ENCODE measurements around the gene BMP5.
A peak's percentile ranks its signal among the peaks of the same experiment; 100 is the strongest.

The BMP5 gene

DNA sequence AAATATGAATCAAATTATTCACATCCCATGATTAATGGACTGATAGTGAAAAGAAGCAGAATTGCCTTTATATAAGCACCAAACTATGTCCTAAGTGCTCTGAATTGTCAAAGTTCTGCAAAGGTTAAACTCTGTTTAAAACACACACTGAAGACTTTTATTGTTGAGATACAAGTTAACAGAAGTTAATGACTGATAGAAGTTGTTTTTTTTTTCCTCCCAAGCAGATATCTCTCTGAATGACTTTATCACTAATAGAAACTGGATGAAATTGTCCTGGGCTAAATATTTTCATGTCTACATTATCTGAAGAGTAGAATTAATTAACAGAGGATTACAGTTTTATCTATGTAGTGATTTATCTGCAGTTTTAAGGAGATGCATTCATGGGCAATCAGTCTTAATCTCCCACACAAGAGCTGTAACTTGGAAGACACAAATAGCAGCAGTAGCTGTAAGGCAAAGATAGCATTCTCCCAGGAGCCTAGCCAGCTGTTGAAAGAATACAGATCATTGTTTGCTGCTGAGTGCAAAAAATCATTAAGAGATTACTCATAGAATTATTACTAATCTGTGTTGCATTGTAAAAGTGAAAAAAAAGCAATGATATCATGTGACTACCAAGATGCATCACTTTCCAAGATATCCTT lies 49.9 kb downstream of the BMP5 start:
- TF ChIP-seq RAD21 (IDR thresholded peaks at IDR 0.05; ENCODE audit: low read depth) (no peak), CEBPB (IDR thresholded peaks at IDR 0.05) (no peak), TAF1 (IDR thresholded peaks at IDR 0.05; ENCODE audit: low read depth) (no peak), TEAD4 (IDR thresholded peaks at IDR 0.05) (no peak)
- TF ChIP-seq, protein P1, sequence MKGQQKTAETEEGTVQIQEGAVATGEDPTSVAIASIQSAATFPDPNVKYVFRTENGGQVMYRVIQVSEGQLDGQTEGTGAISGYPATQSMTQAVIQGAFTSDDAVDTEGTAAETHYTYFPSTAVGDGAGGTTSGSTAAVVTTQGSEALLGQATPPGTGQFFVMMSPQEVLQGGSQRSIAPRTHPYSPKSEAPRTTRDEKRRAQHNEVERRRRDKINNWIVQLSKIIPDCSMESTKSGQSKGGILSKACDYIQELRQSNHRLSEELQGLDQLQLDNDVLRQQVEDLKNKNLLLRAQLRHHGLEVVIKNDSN (IDR thresholded peaks at IDR 0.05), result 0 out of 2 replicates have a peak, but pooled peaks have one; percentile 31
- TF ChIP-seq, protein P2, sequence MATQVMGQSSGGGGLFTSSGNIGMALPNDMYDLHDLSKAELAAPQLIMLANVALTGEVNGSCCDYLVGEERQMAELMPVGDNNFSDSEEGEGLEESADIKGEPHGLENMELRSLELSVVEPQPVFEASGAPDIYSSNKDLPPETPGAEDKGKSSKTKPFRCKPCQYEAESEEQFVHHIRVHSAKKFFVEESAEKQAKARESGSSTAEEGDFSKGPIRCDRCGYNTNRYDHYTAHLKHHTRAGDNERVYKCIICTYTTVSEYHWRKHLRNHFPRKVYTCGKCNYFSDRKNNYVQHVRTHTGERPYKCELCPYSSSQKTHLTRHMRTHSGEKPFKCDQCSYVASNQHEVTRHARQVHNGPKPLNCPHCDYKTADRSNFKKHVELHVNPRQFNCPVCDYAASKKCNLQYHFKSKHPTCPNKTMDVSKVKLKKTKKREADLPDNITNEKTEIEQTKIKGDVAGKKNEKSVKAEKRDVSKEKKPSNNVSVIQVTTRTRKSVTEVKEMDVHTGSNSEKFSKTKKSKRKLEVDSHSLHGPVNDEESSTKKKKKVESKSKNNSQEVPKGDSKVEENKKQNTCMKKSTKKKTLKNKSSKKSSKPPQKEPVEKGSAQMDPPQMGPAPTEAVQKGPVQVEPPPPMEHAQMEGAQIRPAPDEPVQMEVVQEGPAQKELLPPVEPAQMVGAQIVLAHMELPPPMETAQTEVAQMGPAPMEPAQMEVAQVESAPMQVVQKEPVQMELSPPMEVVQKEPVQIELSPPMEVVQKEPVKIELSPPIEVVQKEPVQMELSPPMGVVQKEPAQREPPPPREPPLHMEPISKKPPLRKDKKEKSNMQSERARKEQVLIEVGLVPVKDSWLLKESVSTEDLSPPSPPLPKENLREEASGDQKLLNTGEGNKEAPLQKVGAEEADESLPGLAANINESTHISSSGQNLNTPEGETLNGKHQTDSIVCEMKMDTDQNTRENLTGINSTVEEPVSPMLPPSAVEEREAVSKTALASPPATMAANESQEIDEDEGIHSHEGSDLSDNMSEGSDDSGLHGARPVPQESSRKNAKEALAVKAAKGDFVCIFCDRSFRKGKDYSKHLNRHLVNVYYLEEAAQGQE (IDR thresholded peaks at IDR 0.05; ENCODE audit: low read depth), result no peak

GRCh38 chr6:55822815-55823214 lies 52.6 kb downstream of the BMP5 start:
- TF ChIP-seq, protein P1 (IDR thresholded peaks at IDR 0.05), result no peak
- TF ChIP-seq, protein P2 (IDR thresholded peaks at IDR 0.05; ENCODE audit: low read depth), result no peak
- TF ChIP-seq FOXM1 (IDR thresholded peaks at IDR 0.05; ENCODE audit: borderline replicate concordance, low read depth) (no peak), TCF12 (IDR thresholded peaks at IDR 0.05; ENCODE audit: low read depth) (no peak), YY1 (IDR thresholded peaks at IDR 0.05; ENCODE audit: low read depth) (no peak), RAD21 (IDR thresholded peaks at IDR 0.05; ENCODE audit: low read depth) (no peak), CREB1 (IDR thresholded peaks at IDR 0.05; ENCODE audit: low read depth) (no peak), NFIC (IDR thresholded peaks at IDR 0.05) (no peak), MAX (IDR thresholded peaks at IDR 0.05) (no peak), ZBTB7A (IDR thresholded peaks at IDR 0.05; ENCODE audit: low read depth) (no peak), EP300 (IDR thresholded peaks at IDR 0.05; ENCODE audit: borderline replicate concordance) (no peak), TAF1 (IDR thresholded peaks at IDR 0.05; ENCODE audit: low read depth) (no peak), TEAD4 (IDR thresholded peaks at IDR 0.05) (no peak), CEBPB (IDR thresholded peaks at IDR 0.05) (no peak), EGR1 (IDR thresholded peaks at IDR 0.05) (no peak)

- TF ChIP-seq CREB1 (IDR thresholded peaks at IDR 0.05; ENCODE audit: low read depth) (no peak), CEBPB (IDR thresholded peaks at IDR 0.05) (no peak), TAF1 (IDR thresholded peaks at IDR 0.05; ENCODE audit: low read depth) (no peak), EP300 (IDR thresholded peaks at IDR 0.05; ENCODE audit: borderline replicate concordance) (no peak), TEAD4 (IDR thresholded peaks at IDR 0.05) (no peak), MAX (IDR thresholded peaks at IDR 0.05) (no peak), RAD21 (IDR thresholded peaks at IDR 0.05; ENCODE audit: low read depth) (no peak), FOXM1 (IDR thresholded peaks at IDR 0.05; ENCODE audit: borderline replicate concordance, low read depth) (no peak), EGR1 (IDR thresholded peaks at IDR 0.05) (no peak), TCF12 (IDR thresholded peaks at IDR 0.05; ENCODE audit: low read depth) (no peak), NFIC (IDR thresholded peaks at IDR 0.05) (no peak), YY1 (IDR thresholded peaks at IDR 0.05; ENCODE audit: low read depth) (no peak)
- TF ChIP-seq, protein P1 (IDR thresholded peaks at IDR 0.05), result no peak
- TF ChIP-seq, protein P2 (IDR thresholded peaks at IDR 0.05; ENCODE audit: low read depth), result no peak
These were observed 53.4 kb downstream of the BMP5 start for GRCh38 chr6:55822005-55822404.

DNA sequence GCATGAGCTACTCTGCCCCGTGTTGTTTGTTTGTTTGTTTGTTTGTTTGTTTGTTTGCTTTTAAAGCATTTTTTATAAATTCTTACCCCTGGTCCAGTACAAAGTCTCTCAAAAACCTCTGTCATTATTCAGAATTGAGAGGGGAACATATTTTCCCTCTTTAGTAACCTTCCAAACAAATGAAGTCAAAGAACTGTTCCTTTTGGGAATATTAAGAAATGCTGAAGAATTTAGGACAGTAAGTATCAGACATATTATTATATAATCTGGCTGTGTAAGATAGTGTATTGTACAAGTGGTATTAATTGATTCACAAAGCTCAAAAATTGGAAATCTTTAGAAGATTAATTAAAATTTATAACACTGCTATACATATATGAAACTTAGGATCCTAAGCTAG lies 54.7 kb downstream of the BMP5 start:
- TF ChIP-seq FOXM1 (IDR thresholded peaks at IDR 0.05; ENCODE audit: borderline replicate concordance, low read depth) (no peak), EP300 (IDR thresholded peaks at IDR 0.05; ENCODE audit: borderline replicate concordance) (no peak), EGR1 (IDR thresholded peaks at IDR 0.05) (no peak), CEBPB (IDR thresholded peaks at IDR 0.05) (no peak), TAF1 (IDR thresholded peaks at IDR 0.05; ENCODE audit: low read depth) (no peak), TEAD4 (IDR thresholded peaks at IDR 0.05) (no peak), NFIC (IDR thresholded peaks at IDR 0.05) (no peak), RAD21 (IDR thresholded peaks at IDR 0.05; ENCODE audit: low read depth) (no peak), MAX (IDR thresholded peaks at IDR 0.05) (no peak), CREB1 (IDR thresholded peaks at IDR 0.05; ENCODE audit: low read depth) (no peak), ZBTB7A (IDR thresholded peaks at IDR 0.05; ENCODE audit: low read depth) (no peak), YY1 (IDR thresholded peaks at IDR 0.05; ENCODE audit: low read depth) (no peak), TCF12 (IDR thresholded peaks at IDR 0.05; ENCODE audit: low read depth) (no peak)
- TF ChIP-seq, protein P2 (IDR thresholded peaks at IDR 0.05; ENCODE audit: low read depth), result no peak
- TF ChIP-seq, protein P1 (IDR thresholded peaks at IDR 0.05), result no peak
